A673 (cell line): ENCODE data around the gene ATP2B2. TPM values are rescaled to one million over a fixed set of nuclear protein-coding genes. Genes with fewer than 3 reads are reported as not detected.

Experiments used
- BruUV-seq: library from RNA; stranded (reverse); fragments of 400-500 nt; replicated peaks from 2 replicates; lab custom pipeline; 2021; lab: Mats Ljungman, UMichigan
- CTCF ChIA-PET: fragments of 300-600 bp; sonication (Branson Sonifier 250); formaldehyde crosslinking; loops from one replicate; lab custom pipeline; 2022; ENCODE audit warnings: antibody characterized with exemption; lab: Charles Lee
- POLR2A ChIA-PET: fragments of 300-600 bp; sonication (Branson Sonifier 250); formaldehyde crosslinking; loops from one replicate; lab custom pipeline; 2022; ENCODE audit warnings: antibody characterized with exemption; ENCODE audit not compliant: low non-redundant PET; lab: Charles Lee
- DNase-seq: peaks from one replicate; pipeline ENCODE4 v3.0.0-alpha.2; 2015; ENCODE audit warnings: low spot score
- H3K27ac ChIP-seq: fragments of 200-600 bp; sonication (generic); 2 replicates; pipeline ENCODE4 v1.5.1; 2016; ENCODE audit warnings: mixed run types, low read depth, mild to moderate bottlenecking, mixed read lengths, antibody characterized with exemption, low read length; ENCODE audit not compliant: poor library complexity, severe bottlenecking
- H3K27me3 ChIP-seq: fragments of 200-600 bp; sonication (generic); replicated peaks from 2 replicates; pipeline ENCODE4 v1.6.1; 2017; ENCODE audit warnings: mixed run types, low read depth, mild to moderate bottlenecking, mixed read lengths, antibody characterized with exemption, low read length; ENCODE audit not compliant: insufficient read depth, poor library complexity
- H3K36me3 ChIP-seq: fragments of 200-600 bp; sonication (generic); 2 replicates; pipeline ENCODE4 v1.6.1; 2016; ENCODE audit warnings: mixed run types, mild to moderate bottlenecking, mixed read lengths, antibody characterized with exemption, low read length; ENCODE audit not compliant: insufficient read depth, poor library complexity, severe bottlenecking
- H3K4me1 ChIP-seq: fragments of 200-600 bp; sonication (generic); 2 replicates; pipeline ENCODE4 v1.6.1; 2017; ENCODE audit warnings: mixed run types, mild to moderate bottlenecking, mixed read lengths, antibody characterized with exemption, low read length; ENCODE audit not compliant: insufficient read depth, poor library complexity, severe bottlenecking
- H3K4me3 ChIP-seq: fragments of 200-600 bp; sonication (generic); 2 replicates; pipeline ENCODE4 v1.5.1; 2016; ENCODE audit warnings: low read depth, mixed run types, mild to moderate bottlenecking, mixed read lengths, low read length; ENCODE audit not compliant: poor library complexity, severe bottlenecking
- H3K9me3 ChIP-seq: fragments of 200-600 bp; sonication (generic); 2 replicates; pipeline ENCODE4 v1.6.1; 2016; ENCODE audit warnings: mixed run types, low read depth, mild to moderate bottlenecking, mixed read lengths, antibody characterized with exemption, low read length; ENCODE audit not compliant: poor library complexity, severe bottlenecking
- EZH2 ChIP-seq: fragments of 200-600 bp; sonication (generic); IDR thresholded peaks from 2 replicates; pipeline ENCODE4 v1.6.1; 2017; ENCODE audit warnings: borderline replicate concordance, low read depth, mild to moderate bottlenecking, mixed read lengths, antibody characterized with exemption, low read length; ENCODE audit not compliant: poor library complexity, severe bottlenecking
- intact Hi-C: fragments of 100-400 bp; cut with micrococcal nuclease; formaldehyde crosslinking; loops from one replicate; pipeline ENCODE4 v1.10.0; 2022; ENCODE audit not compliant: unreplicated experiment
- total RNA-seq: library from RNA; stranded (reverse); gene quantifications from 2 replicates; pipeline ENCODE4 v1.2.3, GENCODE V29; 2021
- TF ChIP-seq, protein P1 (sequence below): fragments of 300-800, 200-600 bp; sonication (generic); conservative IDR thresholded peaks from 2 replicates; pipeline ENCODE4 v1.5.1; 2017; ENCODE audit warnings: low read depth, mild to moderate bottlenecking, antibody characterized with exemption, low read length, moderate library complexity, mixed read lengths

Gene ATP2B2
- total RNA-seq, 1 experiment from 2014 or later, result 0.17 TPM

DNA sequence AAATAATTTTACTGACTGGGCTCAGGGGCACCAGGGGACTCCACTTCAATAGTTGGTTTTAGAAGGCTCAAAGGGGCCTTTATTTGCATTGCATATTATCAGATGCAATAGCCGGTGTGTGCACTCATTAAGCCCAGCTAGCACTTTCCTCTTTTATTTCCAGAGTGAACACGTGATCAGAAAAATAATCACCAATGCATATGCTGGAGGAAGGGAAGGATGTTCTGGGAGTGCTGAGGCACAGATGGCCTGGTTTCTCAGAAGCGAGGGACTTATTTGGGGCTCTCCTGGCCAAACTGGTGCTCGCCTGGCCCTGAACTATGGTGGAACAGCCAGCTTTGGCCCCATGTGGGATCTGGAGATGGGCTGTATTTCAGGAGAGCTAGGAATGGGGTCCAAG, 124.0 kb downstream of the ATP2B2 start:
- no peak for TF ChIP-seq EZH2
- TF ChIP-seq, protein P1, sequence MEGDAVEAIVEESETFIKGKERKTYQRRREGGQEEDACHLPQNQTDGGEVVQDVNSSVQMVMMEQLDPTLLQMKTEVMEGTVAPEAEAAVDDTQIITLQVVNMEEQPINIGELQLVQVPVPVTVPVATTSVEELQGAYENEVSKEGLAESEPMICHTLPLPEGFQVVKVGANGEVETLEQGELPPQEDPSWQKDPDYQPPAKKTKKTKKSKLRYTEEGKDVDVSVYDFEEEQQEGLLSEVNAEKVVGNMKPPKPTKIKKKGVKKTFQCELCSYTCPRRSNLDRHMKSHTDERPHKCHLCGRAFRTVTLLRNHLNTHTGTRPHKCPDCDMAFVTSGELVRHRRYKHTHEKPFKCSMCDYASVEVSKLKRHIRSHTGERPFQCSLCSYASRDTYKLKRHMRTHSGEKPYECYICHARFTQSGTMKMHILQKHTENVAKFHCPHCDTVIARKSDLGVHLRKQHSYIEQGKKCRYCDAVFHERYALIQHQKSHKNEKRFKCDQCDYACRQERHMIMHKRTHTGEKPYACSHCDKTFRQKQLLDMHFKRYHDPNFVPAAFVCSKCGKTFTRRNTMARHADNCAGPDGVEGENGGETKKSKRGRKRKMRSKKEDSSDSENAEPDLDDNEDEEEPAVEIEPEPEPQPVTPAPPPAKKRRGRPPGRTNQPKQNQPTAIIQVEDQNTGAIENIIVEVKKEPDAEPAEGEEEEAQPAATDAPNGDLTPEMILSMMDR, result no peak
- Histone ChIP-seq H3K27ac (no peak overlapping the region), H3K9me3 (no peaks in the 10 kb centered on the region), H3K27me3 (peaks cover 12% of the 10 kb centered on the region), H3K4me1 (no peaks in the 10 kb centered on the region), H3K4me3 (no peak overlapping the region), H3K36me3 (no peaks in the 10 kb centered on the region)
- no TSS peak for BruUV-seq
- ChIA-PET CTCF (no interaction called here), POLR2A (no interaction called here)
- DNase-seq, result no peak
- intact Hi-C loops, result no loop called here

DNA sequence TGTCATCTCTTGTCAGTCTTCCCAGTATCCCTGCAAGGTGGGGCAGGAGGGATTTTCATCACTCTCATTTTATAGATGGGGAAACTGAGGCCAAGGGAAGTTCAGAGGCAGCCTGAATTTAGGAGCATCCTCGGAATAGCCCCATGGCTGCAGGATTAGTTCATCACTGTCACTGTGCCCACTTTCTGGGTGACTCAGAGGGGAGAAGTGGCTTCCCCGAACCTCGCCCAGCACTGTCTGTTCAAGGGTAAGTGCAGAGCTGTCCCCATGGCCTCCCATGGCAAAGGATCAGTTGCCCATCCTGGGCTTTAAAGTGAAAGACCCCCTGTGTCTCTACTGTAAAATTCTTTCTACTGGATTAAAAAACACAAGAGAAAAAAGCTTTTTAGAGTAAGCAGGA, 124.5 kb downstream of the ATP2B2 start:
- Histone ChIP-seq H3K36me3 (no peaks in the 10 kb centered on the region), H3K27ac (no peak overlapping the region), H3K27me3 (peaks cover 12% of the 10 kb centered on the region), H3K4me3 (no peak overlapping the region), H3K4me1 (no peaks in the 10 kb centered on the region), H3K9me3 (no peaks in the 10 kb centered on the region)
- intact Hi-C loops, result no loop called here
- no peak for TF ChIP-seq EZH2
- TF ChIP-seq, protein P1, result no peak
- CTCF ChIA-PET, result no interaction called here
- BruUV-seq, result no TSS peak
- POLR2A ChIA-PET, result no interaction called here
- DNase-seq, result no peak

DNA sequence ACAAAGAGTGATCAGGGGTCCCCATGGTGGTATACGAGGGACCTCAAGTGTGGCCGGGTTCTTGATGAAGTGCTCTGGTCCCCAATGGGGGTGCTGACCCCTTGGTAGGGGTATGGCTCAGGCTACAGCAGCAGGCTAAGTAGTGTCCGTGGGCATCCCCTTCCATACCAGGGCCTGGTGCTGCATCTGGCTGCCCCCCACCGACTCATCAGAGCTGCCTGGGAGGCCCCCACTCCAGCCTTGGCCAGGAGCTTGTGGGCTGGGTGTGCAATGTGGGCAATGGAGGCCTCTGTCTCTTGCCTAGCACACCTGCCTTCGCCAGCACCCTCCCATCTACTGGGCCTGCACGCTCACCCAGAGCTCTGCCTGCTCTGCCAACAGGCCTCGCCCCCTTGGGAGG, 125.4 kb downstream of the ATP2B2 start:
- H3K9me3 ChIP-seq, result no peaks in the 10 kb centered on the region
- no peak for DNase-seq
- TF ChIP-seq EZH2, result no peak
- TF ChIP-seq, protein P1, result no peak
- ChIA-PET POLR2A (no interaction called here), CTCF (no interaction called here)
- intact Hi-C loops, result no loop called here
- no TSS peak for BruUV-seq
- H3K4me1 ChIP-seq, result no peaks in the 10 kb centered on the region
- H3K36me3 ChIP-seq, result no peaks in the 10 kb centered on the region
- H3K27me3 ChIP-seq, result peaks cover 7% of the 10 kb centered on the region
- H3K4me3 ChIP-seq, result no peak overlapping the region
- H3K27ac ChIP-seq, result no peak overlapping the region
